Stomach (tissue), 9 donors: ENCODE measurements around the gene GRIK2. TPM values are rescaled to one million over a fixed set of nuclear protein-coding genes. Genes with fewer than 3 reads are reported as not detected.

Experiments used
- DNase-seq, 2 donors: peaks; one replicate each; pipeline versions ENCODE4 v3.0.0 to v3.0.0-alpha.2; 2013 to 2019
- H3K27ac ChIP-seq, 5 donors: fragments of 200-600 bp in 4 of 5; sonication (generic) in 4 of 5; one replicate each; pipeline ENCODE4 v1.5.1; 2013 to 2019; ENCODE audit warnings: mild to moderate bottlenecking in 1 of 5, moderate library complexity in 1 of 5
- H3K27me3 ChIP-seq, 3 donors: fragments of 200-600 bp; sonication (generic); one replicate each; pipeline ENCODE4 v1.5.1; 2017 to 2019; ENCODE audit warnings: mixed run types in 1 of 3
- H3K36me3 ChIP-seq, 4 donors: fragments of 200-600 bp; sonication (generic); 1 replicate in 3 of 4; 2 replicates in 1 of 4; pipeline ENCODE4 v1.5.1; 2016 to 2019
- H3K4me1 ChIP-seq, 4 donors: fragments of 200-600 bp; sonication (generic); one replicate each; pipeline ENCODE4 v1.5.1; 2016 to 2019
- H3K4me3 ChIP-seq, 4 donors: fragments of 200-600 bp; sonication (generic) in 3 of 4; one replicate each; pipeline ENCODE4 v1.5.1; 2016 to 2019; ENCODE audit warnings: mild to moderate bottlenecking in 1 of 4
- H3K9me3 ChIP-seq, 4 donors: fragments of 200-600 bp; sonication (generic); one replicate each; pipeline ENCODE4 v1.5.1; 2016 to 2019
- EP300 ChIP-seq: sonication (generic); formaldehyde crosslinking; IDR thresholded peaks from one replicate; pipeline ENCODE4 v1.6.1; 2017; ENCODE audit warnings: antibody characterized with exemption
- POLR2A ChIP-seq, 4 donors: fragments of 450-650 bp; IDR thresholded peaks; one replicate each; pipeline ENCODE4 v1.6.1; 2016; ENCODE audit warnings: antibody characterized with exemption in 4 of 4, control low read depth in 2 of 4, mild to moderate bottlenecking in 1 of 4, moderate library complexity in 1 of 4
- POLR2AphosphoS5 ChIP-seq, 3 donors: sonication (generic); formaldehyde crosslinking; IDR thresholded peaks; one replicate each; pipeline ENCODE4 v1.6.1; 2016; ENCODE audit warnings: antibody characterized with exemption in 3 of 3
- WGBS, 5 donors: extraction: QIAGEN DNeasy Blood & Tissue Kit in 3 of 5; methylation state at CpG; one replicate each; pipeline versions ENCODE4 v1.1.5 to v1.1.7; 2013 to 2018; 5-methylcytosine and 5-hydroxymethylcytosine counted together
- intact Hi-C: fragments of 100-400 bp; cut with DNase I; formaldehyde crosslinking; loops from one replicate; pipeline ENCODE4 v1.15.1; 2023; ENCODE audit warnings: low total_unique reads
- polyA plus RNA-seq, 3 donors: library from polyadenylated mRNA; stranded (reverse); fragments of 200-250 nt; gene quantifications; one replicate each; pipeline ENCODE4 v1.2.3, GENCODE V29; 2013
- total RNA-seq, 5 donors: library from RNA; depleted of rRNA; stranded (reverse); fragments of >200 nt; gene quantifications; one replicate each; pipeline versions ENCODE4 v1.1.0 to v1.2.3, GENCODE V29; 2014 to 2016
- TF ChIP-seq, protein P1 (sequence below), 7 experiments: fragments of 450-650 bp in 4 of 7; fragments of 200-600 bp in 3 of 7; sonication (generic) in 3 of 7; IDR thresholded peaks; one replicate each; pipeline ENCODE4 v1.5.1; 2016 to 2019; ENCODE audit warnings: antibody characterized with exemption in 7 of 7, control low read depth in 2 of 7, mild to moderate bottlenecking in 1 of 7
- donor health status: healthy with polysubstance abuse.
- donor health status: Bipolar disorder and iron deficiency.
- donor health status: healthy.

Gene GRIK2
- total and polyA plus RNA-seq, 8 donors: 0.06 to 7.7 (median 0.50) TPM; not detected in 3

DNA sequence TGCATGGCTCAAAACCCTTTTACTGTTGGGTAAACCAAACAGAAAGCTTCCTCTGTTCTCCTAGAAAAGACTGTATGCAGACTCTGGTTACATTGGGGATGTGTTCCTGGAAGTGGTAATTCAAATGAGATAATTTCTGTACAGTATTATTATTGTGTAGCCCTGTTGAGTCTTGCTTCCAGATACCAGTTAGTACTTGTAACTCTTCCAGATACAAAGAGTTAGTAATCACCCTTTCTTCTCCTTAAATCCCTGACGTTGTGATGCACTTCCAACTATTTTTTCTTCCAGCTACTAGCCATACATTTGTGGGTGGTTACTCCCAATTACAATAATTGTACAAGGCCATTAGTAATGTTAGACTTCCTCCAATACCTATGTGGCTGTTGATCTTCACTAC lies 42.3 kb upstream of the GRIK2 start:
- H3K36me3 ChIP-seq: no peaks in the 10 kb centered on the region
- H3K27ac ChIP-seq: no peak overlapping the region
- no peak overlapping the region for H3K4me3 ChIP-seq
- no peak for DNase-seq
- TF ChIP-seq EP300 (no peak), POLR2A (IDR thresholded peaks at IDR 0.05) (no peak), POLR2AphosphoS5 (IDR thresholded peaks at IDR 0.05) (no peak)
- TF ChIP-seq, protein P1, sequence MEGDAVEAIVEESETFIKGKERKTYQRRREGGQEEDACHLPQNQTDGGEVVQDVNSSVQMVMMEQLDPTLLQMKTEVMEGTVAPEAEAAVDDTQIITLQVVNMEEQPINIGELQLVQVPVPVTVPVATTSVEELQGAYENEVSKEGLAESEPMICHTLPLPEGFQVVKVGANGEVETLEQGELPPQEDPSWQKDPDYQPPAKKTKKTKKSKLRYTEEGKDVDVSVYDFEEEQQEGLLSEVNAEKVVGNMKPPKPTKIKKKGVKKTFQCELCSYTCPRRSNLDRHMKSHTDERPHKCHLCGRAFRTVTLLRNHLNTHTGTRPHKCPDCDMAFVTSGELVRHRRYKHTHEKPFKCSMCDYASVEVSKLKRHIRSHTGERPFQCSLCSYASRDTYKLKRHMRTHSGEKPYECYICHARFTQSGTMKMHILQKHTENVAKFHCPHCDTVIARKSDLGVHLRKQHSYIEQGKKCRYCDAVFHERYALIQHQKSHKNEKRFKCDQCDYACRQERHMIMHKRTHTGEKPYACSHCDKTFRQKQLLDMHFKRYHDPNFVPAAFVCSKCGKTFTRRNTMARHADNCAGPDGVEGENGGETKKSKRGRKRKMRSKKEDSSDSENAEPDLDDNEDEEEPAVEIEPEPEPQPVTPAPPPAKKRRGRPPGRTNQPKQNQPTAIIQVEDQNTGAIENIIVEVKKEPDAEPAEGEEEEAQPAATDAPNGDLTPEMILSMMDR (IDR thresholded peaks at IDR 0.05): no peak
- 78 to 85% (median 81%) methylated on average over 1 of the region's 1 CpG for WGBS, 5 donors
- no peaks in the 10 kb centered on the region for H3K27me3 ChIP-seq
- H3K9me3 ChIP-seq: no peaks in the 10 kb centered on the region
- H3K4me1 ChIP-seq: no peaks in the 10 kb centered on the region
- intact Hi-C loops: no loop called here

DNA sequence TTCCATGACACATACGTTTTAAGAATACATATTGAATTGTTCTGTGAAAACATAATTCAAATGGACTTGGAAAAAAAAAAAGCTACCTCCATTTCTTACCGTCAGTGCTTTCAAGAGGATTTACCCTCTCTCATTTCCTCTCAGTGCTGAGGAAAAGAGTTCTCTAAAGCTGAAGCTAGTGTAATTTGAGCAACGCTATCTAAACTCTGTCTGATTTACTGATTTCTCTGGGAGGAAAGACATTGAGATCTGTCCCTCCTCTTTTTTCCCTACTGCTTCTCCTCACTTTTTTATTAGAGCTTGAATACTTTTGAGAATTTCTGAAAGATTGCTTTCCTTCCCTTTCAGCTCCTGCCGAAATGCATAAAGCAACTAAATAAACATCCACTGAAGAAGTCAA lies 41.2 kb upstream of the GRIK2 start:
- Histone ChIP-seq H3K27me3 (no peaks in the 10 kb centered on the region), H3K4me1 (no peaks in the 10 kb centered on the region), H3K9me3 (no peaks in the 10 kb centered on the region), H3K4me3 (no peak overlapping the region), H3K27ac (no peak overlapping the region), H3K36me3 (no peaks in the 10 kb centered on the region)
- intact Hi-C loops: no loop called here
- no peak for DNase-seq
- TF ChIP-seq EP300 (no peak), POLR2A (IDR thresholded peaks at IDR 0.05) (no peak), POLR2AphosphoS5 (IDR thresholded peaks at IDR 0.05) (no peak)
- TF ChIP-seq, protein P1 (IDR thresholded peaks at IDR 0.05): no peak
- WGBS, 5 donors: 28 to 36% (median 33%) methylated on average over 4 of the region's 4 CpGs

DNA sequence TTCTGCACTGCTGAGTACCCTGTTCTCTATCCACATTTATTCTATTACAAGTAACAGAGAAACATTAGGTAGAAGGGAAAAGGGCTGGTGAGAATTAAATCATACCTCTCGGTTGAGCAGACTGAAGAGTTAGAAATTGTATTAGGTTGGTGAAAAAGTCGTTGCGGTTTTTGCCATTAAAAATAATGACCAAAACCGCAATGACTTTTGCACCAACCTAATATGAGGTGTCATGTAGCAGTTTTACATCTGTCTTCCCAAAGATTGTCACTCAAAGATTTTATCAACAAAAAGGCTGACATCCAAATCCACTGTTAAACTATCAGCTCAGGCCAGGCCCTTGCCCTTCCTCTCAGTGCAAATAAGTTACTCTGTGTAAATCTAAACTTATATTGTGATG lies 28.3 kb upstream of the GRIK2 start:
- no peak for DNase-seq
- H3K27ac ChIP-seq: no peak overlapping the region
- intact Hi-C loops: no loop called here
- no peaks in the 10 kb centered on the region for H3K4me1 ChIP-seq
- TF ChIP-seq POLR2A (IDR thresholded peaks at IDR 0.05): no peak
- no peak for TF ChIP-seq EP300
- TF ChIP-seq, protein P1 (IDR thresholded peaks at IDR 0.05): no peak
- TF ChIP-seq POLR2AphosphoS5 (IDR thresholded peaks at IDR 0.05): no peak
- no peaks in the 10 kb centered on the region for H3K36me3 ChIP-seq
- no peaks in the 10 kb centered on the region for H3K9me3 ChIP-seq
- no peak overlapping the region for H3K4me3 ChIP-seq
- no peaks in the 10 kb centered on the region for H3K27me3 ChIP-seq
- WGBS, 5 donors: 74 to 83% (median 78%) methylated on average over 4 of the region's 4 CpGs

DNA sequence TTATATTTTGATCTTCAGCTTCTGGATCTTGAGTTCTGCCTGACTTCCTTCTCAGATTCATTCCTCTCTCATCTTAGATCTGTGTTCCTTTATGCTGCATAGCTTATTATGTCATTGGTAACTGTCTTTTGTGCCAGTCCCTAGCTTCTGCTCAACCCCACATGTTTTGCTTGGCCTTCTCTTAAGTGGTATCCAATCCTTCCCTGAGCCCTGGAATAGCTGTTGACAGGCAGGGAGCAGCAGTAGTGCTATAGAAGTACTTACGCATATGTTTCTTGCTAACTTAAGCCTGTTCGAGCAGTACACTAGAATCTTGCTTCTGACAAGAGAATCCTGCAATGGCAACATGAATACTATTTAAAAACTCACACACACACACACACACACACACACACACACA lies 13.6 kb upstream of the GRIK2 start:
- H3K27me3 ChIP-seq: no peaks in the 10 kb centered on the region
- H3K4me1 ChIP-seq: no peaks in the 10 kb centered on the region
- TF ChIP-seq, protein P1 (IDR thresholded peaks at IDR 0.05): no peak
- TF ChIP-seq POLR2AphosphoS5 (IDR thresholded peaks at IDR 0.05): no peak
- no peak for TF ChIP-seq POLR2A (IDR thresholded peaks at IDR 0.05)
- no peak for DNase-seq
- intact Hi-C loops: no loop called here
- H3K9me3 ChIP-seq: no peaks in the 10 kb centered on the region
- no peak overlapping the region for H3K27ac ChIP-seq
- WGBS, 5 donors: 78 to 97% (median 85%) methylated on average over 2 of the region's 2 CpGs
- H3K36me3 ChIP-seq: no peaks in the 10 kb centered on the region
- H3K4me3 ChIP-seq: no peak overlapping the region
